RPMI8226 (cell line): Measurements from ENCODE around the gene ITSN1.
A peak's percentile ranks its signal among the peaks of the same experiment; 100 is the strongest.
"Not testable (repeated sequence)": the region's sequence is repeated elsewhere in the genome, so short reads cannot be mapped to it uniquely, and the experiment has no call there.

Source experiments
- DNase-seq: peaks from one replicate; pipeline ENCODE4 v3.0.0-alpha.2; 2015

The ITSN1 gene

GRCh38 chr21:33775100-33775828, 133.0 kb downstream of the ITSN1 start:
- DNase-seq, result no peak

DNA sequence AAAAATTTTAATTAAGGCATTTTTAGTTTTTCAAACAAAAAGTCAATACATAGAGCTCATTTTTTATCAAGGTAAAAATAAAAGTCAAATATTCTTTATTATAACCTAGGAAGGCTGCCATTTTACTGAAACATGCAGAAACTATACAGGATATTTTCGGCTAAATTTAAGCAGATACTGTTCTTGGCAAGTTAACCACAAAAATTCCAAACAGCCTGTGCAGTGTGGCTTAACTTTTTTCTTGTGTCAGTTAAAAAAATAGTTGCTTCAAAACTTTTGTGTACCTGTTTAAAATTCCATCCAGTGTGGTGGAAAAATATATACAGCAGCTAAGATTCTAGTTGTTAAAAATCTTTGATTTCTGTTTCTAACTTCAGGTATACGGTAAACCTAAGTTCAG, 138.3 kb downstream of the ITSN1 start:
- DNase-seq, result no peak

DNA sequence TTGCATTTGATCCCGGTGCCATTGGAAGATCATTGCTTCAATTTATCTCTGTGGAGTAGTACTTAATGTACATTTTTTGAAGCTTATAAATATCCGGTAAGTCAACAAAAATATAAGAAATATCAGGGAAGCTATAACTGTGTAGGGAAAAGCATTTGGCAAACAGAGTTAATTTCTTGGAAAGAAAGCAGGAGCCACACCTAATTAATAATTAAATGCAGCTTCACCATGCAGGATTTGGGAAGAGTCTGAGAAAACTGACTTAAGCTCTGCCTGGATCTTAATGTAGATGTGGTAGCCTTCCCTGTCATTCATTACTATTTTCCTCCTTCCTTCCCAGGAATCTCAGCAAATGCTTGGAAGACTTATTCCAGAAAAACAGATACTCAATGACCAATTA, 138.8 kb downstream of the ITSN1 start:
- DNase-seq, result no peak

DNA sequence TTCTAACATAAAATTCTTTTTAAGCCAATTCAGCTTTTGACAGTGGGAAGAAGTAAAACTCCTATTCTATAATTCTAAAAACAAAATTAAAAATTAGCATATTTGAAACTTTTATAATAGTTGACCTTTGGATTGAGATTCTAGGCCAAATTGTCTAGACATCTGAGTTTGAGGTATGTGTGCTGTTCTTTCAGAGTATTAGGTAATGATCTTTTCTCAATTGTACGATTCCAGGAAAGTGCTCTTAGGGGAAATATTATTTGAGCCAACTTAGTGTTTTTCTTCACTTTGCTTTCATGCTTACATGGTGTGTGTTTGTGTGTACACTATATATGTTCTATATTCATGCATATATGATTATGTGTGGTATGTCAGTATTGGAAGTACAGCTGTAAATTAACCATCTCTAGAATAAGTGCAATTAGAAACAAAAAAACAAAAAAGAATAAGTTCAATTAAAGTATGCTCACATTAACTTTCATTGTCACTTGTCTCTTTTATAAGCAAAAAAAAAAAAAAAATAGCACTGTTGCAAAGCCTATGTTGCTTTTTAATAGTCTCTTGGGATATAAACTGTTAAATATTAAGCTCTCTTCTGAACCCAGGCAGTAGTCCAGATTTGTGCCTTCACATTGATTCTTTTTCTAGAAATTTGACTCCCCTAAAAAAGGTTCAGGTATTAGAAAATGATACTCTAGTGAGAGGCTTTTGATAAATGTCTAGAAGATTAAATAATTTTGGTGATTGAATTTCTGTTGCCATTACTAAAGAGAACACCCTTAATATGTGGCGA, 141.1 kb downstream of the ITSN1 start:
- no peak for DNase-seq

DNA sequence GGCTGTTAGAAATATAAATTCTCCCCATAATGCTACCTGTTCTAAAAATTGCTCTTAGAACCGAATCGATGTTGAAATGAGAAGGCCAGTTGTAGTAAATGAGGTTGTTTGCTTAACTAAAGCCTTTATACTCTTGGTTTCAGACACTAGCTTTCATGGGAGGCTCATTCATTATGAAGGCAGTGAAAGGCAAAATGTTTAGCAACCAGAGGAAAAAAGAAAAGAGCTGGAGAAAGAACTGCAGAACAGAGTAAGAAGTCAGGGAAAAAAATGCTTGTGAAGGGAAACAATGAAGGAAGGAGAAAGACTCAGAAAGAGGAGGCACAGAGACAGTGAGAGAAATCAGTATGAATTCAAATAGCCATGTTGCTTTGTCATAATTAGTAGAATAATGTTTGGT, 145.1 kb downstream of the ITSN1 start:
- no peak for DNase-seq

GRCh38 chr21:33788438-33788837, 146.1 kb downstream of the ITSN1 start:
- DNase-seq, result not testable (repeated sequence)

DNA sequence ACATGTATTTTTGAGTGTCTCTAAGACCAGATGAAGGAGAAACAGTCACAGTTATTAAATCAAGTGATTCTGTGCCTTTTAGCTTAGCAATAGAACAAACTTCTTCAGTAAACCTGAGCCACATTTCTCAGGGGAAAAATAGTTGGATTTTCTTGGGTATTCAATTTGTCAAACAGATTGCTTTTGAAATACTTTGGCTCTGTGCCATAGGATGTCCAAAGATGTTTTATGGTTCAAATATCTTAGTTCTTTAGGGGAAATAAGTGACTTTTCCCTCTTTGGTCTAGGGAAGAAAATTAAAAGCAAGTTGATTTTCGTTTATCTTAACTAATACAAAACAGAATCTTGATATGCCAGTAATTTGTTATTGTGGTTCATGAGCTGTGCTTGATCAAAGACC, 147.4 kb downstream of the ITSN1 start:
- DNase-seq, result no peak

- no peak for DNase-seq
Observed at GRCh38 chr21:33791073-33791472, 148.8 kb downstream of the ITSN1 start.

- DNase-seq, result no peak
Observed at GRCh38 chr21:33794596-33794995, 152.3 kb downstream of the ITSN1 start.

- no peak for DNase-seq
Observed at GRCh38 chr21:33797565-33797964, 155.3 kb downstream of the ITSN1 start.

GRCh38 chr21:33799378-33800090, 157.2 kb downstream of the ITSN1 start:
- DNase-seq, result no peak

DNA sequence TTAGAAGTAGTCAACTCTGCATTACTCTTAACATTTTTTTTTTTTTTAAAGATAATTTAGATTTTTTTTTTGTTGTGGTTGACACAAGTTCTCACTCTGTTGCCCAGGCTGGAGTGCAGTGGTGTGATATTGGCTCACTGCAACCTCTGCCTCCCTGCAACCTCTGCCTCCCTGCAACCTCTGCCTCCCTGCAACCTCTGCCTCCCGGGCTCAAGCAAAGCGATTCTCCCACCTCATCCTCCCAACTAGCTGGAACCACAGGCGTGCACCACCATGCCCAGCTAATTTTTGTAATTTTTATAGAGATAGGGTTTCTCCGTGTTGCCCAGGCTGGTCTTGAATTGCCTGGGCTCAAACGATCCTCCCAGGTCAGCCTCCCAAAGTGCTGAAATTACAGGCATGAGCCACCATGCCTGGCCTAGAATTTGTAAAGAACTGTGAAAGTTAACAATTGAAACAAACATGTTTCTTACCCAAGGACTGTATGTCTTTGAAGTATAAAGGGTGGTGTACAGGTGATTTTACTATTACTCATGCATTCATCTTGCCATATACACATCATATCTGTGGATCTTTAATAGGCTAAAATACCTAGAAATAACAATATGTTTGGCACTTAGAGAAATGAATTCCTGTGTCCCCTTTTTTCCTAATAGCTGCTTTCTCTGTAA, 158.6 kb downstream of the ITSN1 start:
- no peak for DNase-seq

DNA sequence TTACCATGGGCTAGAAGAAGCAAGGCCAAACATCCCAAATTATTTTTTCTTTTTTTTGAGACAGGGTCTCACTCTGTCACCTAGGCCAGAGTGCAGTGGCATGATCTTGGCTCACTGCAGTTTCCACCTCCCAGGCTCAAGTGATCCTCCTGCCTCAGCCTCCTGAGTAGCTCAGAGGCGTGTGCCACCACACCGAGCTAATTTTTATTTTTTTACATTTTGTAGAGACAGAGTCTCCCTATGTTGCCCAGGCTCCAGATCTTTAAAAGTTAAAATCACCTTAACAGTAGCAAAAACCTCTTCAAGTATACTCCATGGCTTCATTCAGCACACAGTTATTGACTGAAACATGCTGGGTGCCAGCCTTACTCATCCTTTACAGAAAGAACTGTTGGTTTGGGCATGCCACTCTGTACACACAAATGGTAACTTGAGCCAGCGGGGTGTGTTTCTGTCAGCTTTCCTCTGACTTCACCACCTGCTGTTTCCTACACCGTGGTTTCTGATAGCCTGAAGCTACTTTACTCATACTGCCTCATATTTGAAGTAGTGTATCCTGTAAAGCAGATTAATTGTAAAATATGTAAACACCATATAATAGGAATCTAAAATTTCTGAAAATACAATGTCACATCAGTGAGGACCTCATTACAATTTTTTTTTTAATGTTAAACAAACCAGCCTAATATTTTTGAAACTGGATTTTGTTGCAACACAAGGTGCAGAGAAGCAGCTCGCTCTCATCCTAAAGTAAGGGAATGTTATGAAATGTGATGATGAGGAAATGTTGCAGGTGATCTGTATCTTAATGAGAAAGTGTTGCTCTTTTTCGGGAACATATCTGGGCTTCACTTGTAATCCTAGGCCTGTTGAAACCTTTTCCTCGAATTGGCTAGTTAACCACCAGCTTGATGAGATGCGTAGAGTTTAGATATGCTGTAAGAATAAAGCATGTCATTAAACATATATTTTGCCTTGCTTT, 159.4 kb downstream of the ITSN1 start:
- no peak for DNase-seq

- no peak for DNase-seq
Observed at GRCh38 chr21:33802481-33802880, 160.2 kb downstream of the ITSN1 start.

DNA sequence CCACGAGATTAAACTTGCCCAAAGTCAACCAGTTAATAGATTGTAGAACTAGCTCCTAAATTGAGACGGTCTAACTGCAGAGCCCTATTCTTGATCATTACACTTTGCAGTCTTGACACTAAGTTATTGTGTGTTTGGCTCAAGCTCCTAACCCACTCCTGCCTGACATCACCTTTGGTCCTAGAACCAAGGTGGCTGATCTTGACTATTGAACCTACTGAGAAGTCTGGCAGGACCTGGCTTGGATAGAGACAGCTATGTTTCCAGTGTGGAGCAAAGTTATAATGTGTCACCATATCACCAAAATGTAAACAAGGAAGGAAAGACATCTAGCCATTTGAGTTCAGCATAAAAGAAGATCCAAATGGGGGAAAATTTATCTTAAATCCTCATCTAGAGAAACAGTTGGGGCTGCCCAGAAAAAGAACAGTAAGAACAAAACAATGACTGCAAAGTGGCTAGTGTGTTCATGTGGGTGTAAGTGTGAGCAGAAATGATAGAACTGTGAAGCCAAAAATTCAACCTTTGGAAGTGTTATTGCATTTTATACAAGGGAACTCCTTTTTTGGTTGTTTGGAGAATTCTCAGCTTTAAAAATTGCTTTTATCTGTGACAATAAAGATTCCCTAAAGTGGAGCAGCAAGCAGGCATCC, 166.5 kb downstream of the ITSN1 start:
- no peak for DNase-seq

- no peak for DNase-seq
Observed at GRCh38 chr21:33810766-33811165, 168.5 kb downstream of the ITSN1 start.

- DNase-seq, result peak; percentile 28
Observed at GRCh38 chr21:33811167-33812010, 169.1 kb downstream of the ITSN1 start.

DNA sequence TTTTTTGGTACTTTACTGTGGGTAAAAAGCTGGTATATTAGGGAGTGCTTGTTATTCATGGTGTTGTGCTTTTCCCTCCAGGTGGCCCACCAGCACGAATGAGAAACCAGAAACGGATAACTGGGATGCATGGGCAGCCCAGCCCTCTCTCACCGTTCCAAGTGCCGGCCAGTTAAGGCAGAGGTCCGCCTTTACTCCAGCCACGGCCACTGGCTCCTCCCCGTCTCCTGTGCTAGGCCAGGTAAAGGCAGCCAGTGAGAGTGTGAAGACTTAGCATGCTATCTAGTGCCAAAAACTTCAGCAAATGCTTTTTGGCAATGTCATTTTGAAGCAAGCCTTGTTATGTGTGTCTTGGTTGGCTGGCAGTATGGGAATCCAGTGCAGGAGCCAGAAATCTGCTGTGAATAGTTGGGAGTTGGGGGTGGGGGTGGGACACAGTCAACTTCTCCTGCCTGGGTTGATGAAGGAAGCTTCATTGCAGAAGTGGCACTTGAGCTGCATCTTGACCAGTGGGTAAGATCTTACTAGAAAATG, 171.6 kb downstream of the ITSN1 start:
- DNase-seq, result no peak

DNA sequence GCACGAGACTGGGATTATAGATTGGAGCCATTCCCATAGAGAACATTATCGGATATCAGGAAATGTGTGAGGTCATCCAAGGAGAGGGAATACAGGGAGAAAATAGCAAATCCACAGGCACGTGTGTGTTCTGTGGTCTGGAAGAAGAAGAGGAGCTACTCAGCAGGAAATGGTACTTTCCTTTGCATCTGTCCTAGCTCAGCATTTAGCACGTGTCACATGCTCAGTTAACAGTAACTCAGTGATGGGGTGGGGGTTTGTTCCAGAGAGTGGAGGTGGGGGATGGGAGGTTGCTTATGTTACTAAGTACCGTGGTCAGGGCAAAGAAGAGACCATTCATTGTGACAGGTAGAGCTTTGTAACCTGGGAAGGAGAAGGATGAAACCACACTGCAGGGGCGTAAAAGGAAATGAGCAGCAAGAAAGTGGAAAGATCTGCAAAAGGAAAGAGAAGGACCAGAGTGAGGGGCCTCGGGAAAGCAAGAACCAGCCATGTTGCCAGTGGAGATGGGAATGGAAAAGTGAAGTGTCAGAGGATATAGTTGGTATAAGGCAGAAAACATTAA, 172.9 kb downstream of the ITSN1 start:
- DNase-seq, result no peak

DNA sequence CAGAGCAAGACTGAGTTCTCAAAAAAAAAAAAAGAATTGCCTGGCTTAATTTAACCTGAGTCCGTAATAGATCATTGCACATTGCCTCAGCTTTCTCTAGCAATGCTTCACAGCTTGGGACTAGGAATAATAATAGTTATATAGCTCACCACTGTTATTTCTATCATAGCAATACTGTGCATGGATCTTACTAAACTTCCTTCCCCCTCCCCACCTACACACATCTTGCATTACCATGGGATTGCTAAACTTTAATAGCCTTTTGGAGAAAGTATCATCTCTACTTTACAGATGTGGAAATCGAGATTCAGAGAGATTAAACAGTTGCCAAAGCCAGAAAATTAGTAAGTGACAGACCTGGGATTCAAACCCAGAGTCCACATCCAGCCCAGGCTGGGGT, 173.9 kb downstream of the ITSN1 start:
- no peak for DNase-seq
